GM18507 (cell line): ENCODE measurements around the gene RTP1.
"Not testable (repeated sequence)": the region's sequence is repeated elsewhere in the genome, so short reads cannot be mapped to it uniquely, and the experiment has no call there.

Experiments
- DNase-seq: peaks from one replicate; pipeline ENCODE4 v3.0.0; 2011; ENCODE audit warnings: low read depth; ENCODE audit not compliant: insufficient read length; ENCODE audit errors: extremely low spot score
- FAIRE-seq: peaks from 2 replicates; lab custom pipeline; 2011; peaks lifted over from hg19 to GRCh38; lab: Jason Lieb, UNC

The RTP1 gene

GRCh38 chr3:187197335-187197649 is at the start of gene RTP1:
Gene RTP1, plus strand, starts transcription at chr3:187197486. Its CDS starts 30 bp downstream, at chr3:187197516.
- no peak for DNase-seq

DNA sequence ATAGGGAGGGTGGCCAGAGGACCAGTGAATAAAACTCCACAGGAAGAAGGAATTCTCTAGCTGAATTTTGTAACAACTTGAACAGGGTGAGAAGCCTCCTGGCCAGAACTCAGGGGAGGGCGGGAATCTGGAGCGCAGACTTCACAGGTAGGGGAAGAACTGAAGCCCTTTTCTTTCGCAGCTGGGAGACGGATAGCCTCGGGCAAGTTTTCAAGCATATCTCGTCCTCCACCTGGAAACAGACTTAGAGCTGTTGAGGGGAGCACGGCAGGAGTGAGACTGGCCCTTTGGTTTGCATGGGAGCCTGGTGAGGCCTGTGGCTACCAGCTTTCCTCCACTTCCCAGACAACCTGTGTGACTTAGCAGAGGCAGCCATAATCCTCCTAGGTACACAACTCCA is 47.1 kb upstream of the RTP1 start:
- FAIRE-seq = no peak
- no peak for DNase-seq

More at GRCh38 chr3:187197335-187197649, at the start of gene RTP1:
- no peak for FAIRE-seq

DNA sequence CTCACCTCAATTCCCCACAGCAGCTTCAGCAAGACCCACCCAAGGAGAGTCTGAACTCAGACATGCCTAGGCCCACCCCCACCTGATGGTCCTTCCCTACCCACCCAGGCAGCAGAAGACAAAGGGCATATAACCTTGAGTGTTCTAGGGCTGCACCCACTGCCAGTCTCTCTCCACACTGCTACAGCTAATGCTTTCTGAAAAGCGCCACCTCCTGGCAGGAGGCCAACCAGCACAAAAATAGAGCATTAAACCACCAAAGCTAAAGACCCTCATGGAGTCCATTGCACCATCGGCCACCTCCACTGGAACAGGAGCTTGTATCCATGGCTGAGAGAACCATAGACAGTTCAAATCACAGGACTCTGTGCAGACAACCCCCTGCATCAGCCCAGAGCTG is 46.7 kb upstream of the RTP1 start:
- FAIRE-seq (peak; percentile 63), DNase-seq (no peak)

- FAIRE-seq = no peak
Observed at GRCh38 chr3:187161556-187161955, 35.7 kb upstream of the RTP1 start.

GRCh38 chr3:187162265-187162953 is 34.9 kb upstream of the RTP1 start:
- FAIRE-seq = no peak
- no peak for DNase-seq

More at GRCh38 chr3:187161556-187161955, 35.7 kb upstream of the RTP1 start:
- no peak for DNase-seq

DNA sequence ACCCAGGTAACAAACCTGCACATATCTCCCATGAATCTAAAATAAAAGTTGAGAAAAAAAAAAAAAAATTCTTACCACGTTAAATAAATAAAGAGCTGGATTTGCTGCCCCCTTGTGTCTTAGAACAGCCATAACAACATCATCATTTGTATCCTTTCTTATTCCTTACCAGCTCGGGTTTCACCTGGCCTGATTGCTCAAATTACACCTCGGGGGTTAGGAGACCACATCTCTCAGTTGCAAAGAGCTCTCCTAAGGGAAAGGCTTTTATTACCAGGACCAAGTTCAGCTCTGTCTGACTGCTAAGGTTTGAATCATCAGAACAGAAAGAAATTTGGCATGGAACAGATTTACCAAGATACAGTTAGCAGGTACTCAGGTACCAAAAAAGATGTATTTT is 32.1 kb upstream of the RTP1 start:
- FAIRE-seq = peak; percentile 71
- no peak for DNase-seq

- DNase-seq (no peak), FAIRE-seq (no peak)
Observed at GRCh38 chr3:187166750-187167149, 30.5 kb upstream of the RTP1 start.

- DNase-seq (no peak), FAIRE-seq (no peak)
Observed at GRCh38 chr3:187167777-187168176, 29.5 kb upstream of the RTP1 start.

- no peak for DNase-seq
- no peak for FAIRE-seq
Observed at GRCh38 chr3:187169231-187169960, 27.9 kb upstream of the RTP1 start.

- FAIRE-seq, DNase-seq: not testable (repeated sequence)
Observed at GRCh38 chr3:187170911-187171310, 26.4 kb upstream of the RTP1 start.

GRCh38 chr3:187172929-187173328 is 24.4 kb upstream of the RTP1 start:
- FAIRE-seq (no peak), DNase-seq (no peak)

DNA sequence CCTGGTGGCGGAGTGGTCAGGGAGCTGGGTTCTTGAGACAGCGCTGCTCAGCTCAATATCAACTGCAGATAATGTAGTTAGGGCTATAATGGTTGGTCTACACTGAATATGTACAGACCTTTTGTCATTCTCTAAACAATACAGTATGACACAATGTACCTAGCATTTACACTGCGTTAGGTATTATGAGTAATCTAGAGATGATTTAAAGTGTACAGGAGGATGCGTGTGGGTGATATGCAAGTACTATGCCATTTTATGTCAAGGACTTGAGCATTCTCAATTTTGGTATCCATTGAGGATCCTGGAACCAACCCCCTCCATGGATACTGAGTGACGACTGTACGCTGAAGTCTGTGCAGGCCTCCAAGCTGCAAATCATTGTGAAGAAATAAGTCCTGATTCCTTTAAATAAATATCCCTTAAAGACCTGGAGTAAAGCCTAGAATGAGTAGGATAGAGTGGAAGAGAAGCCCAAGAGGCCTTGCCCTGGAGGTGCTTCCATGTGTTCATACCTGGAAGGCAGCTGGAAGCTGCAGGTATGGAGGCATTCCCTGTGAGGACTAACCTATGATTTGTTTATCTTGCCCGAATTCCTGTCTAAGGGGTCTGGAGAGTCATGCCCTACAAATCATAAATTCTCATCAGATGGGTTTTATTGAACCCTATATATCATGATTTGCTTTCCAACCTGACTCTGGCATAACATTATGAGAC is 15.7 kb upstream of the RTP1 start:
- FAIRE-seq = no peak

DNA sequence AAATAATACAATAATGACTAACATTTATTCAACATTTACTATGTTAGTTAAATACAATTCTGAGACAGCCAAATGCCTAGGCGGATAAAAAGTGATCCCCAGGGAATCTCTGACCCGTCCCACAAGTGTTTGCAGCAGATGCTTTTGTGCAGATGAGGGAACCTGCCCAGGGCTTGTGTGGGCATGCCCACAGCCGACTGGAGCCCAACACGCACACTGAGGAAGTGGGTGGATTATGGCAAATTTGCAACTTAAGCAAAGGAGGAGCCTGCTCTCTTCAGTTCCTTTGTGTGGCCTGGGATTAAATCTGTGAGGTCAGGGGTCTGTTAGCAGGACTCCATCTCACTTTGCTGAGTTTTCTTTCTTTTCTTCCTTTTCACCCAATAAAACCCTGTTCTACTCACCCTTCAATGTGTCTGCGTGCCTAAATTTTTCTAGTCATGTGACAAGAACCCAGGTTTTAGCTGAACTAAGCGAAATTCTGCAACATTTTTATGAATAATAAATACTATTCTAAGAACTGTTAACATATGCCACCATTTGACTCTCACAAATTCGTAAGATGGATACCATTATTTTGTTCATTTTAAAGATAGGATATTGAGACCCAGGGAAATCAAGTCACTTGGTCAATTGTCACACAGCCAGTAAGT is 13.9 kb upstream of the RTP1 start:
- DNase-seq (no peak), FAIRE-seq (no peak)

More for the DNA sequence above, 15.7 kb upstream of the RTP1 start:
- no peak for DNase-seq

DNA sequence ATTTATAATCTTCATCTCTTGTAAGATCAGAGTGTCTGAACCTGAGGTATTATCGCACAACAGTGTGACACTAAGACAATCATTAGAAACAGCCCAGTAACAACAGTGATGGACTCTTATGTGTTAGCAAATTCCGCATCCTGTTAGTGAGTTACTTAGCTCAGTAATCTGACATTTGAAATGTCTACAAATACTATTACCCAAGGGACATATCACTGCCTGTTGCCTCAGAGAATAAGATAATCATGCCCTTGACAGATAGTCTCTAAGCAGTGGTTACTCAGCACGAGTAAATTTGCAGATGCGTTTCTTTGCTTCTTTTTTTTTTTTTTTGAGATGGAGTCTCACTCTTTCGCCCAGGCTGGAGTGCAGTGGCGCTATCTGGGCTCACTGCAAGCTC is 13.4 kb upstream of the RTP1 start:
- DNase-seq (no peak), FAIRE-seq (no peak)

GRCh38 chr3:187185759-187186158 is 11.5 kb upstream of the RTP1 start:
- DNase-seq = no peak
- FAIRE-seq = no peak

DNA sequence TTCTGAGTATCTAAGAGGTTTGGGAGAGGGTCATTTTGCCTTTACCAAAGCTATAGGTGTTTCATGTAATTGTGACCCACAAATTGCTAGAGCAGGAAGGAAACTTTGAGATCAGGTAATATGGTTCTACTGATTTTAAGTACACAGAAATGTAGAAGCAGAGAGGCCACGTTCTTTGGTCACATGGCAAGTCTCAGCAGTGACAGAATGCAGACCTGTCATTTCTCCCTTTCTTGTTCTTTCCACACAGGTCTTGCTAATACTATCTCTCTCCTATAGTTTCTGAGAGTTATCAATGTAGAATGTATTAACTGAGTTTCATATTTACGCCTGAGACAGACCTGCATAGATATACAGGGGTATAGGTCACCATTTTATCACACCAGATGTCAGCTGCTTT is 10.9 kb upstream of the RTP1 start:
- FAIRE-seq = no peak
- DNase-seq = no peak

DNA sequence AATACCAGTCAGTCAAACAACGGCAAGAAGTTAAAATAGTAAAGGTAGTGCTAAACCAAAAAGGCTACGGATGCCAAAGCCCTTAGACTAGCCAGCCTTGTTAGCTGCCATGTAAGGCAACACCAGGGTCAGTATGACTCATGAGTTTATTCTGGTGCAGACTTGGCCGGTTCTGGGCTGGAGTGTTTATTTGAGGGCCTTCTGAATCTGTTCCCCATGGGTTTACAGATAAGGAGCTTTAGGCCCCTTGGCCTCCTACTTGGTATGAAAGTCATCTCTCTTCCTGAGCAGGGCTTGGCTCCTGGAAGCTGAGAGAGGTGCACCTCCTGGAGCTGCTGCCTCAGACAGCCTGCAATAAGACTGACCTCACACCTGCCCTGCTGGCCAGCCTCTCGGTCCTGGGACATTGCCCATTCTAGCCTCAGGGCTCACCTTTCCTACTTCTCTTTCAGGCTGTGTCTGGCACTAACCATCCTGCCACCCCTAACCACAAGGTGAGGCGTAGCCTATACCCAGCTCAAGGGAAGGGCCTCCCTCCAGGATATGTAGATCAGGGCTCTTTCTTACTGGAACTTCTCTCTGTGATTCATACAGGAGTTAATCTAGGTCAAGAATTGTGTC is 10.4 kb upstream of the RTP1 start:
- FAIRE-seq (no peak), DNase-seq (no peak)

GRCh38 chr3:187188931-187189330 is 8.4 kb upstream of the RTP1 start:
- DNase-seq = no peak
- FAIRE-seq = no peak

- DNase-seq (no peak), FAIRE-seq (no peak)
Observed at GRCh38 chr3:187191271-187191670, 6.0 kb upstream of the RTP1 start.

- no peak for FAIRE-seq
Observed at GRCh38 chr3:187193181-187193580, 4.1 kb upstream of the RTP1 start.

More at GRCh38 chr3:187193181-187193580, 4.1 kb upstream of the RTP1 start:
- DNase-seq = no peak
